Stimulated activated CD4-positive, alpha-beta T cell treated with anti-CD3 and anti-CD28 coated beads, Interleukin-15, amount 100 ng/mL, for 48 hours (primary cell): ENCODE measurements around the gene ZNF284.

Experiments used
- DNase-seq, 2 donors: peaks; one replicate each; pipeline ENCODE4 v3.0.0-alpha.2; 2020; ENCODE audit warnings: low read depth in 2 of 2

Gene ZNF284

GRCh38 chr19:44071824-44072542 is at the start of gene ZNF284:
TSS of gene ZNF284 (plus strand) at chr19:44072159. CDS start at chr19:44076390, 4,231 bp downstream.
- peak; percentile 68 to 81 for DNase-seq

- DNase-seq, result no peak
Measured at GRCh38 chr19:44024900-44025216, 47.1 kb upstream of the ZNF284 start.

GRCh38 chr19:44025217-44025936 is 46.6 kb upstream of the ZNF284 start, which contains the start of gene ZNF222:
TSS of gene ZNF222 (plus strand) at chr19:44025379. CDS start at chr19:44025437, 58 bp downstream.
- peak; percentile 63 to 78 for DNase-seq

GRCh38 chr19:44026622-44027021 is 45.3 kb upstream of the ZNF284 start:
- no peak for DNase-seq

GRCh38 chr19:44032001-44032610 is 39.9 kb upstream of the ZNF284 start:
- no peak for DNase-seq

- DNase-seq, result no peak
Measured at GRCh38 chr19:44042147-44042546, 29.8 kb upstream of the ZNF284 start.

GRCh38 chr19:44050740-44051649 is 21.0 kb upstream of the ZNF284 start:
- peak; percentile 4 to 5 for DNase-seq

GRCh38 chr19:44051650-44052402 is 20.1 kb upstream of the ZNF284 start, which contains the start of gene ZNF223:
TSS of gene ZNF223 (plus strand) at chr19:44052036. CDS start at chr19:44055177, 3,141 bp downstream.
- peak; percentile 14 to 23 for DNase-seq

GRCh38 chr19:44055870-44056269 is 16.1 kb upstream of the ZNF284 start:
- DNase-seq, result no peak

GRCh38 chr19:44059229-44059628 is 12.7 kb upstream of the ZNF284 start:
- no peak for DNase-seq

GRCh38 chr19:44061038-44061437 is 10.9 kb upstream of the ZNF284 start:
- DNase-seq, result no peak

- DNase-seq, result no peak
Measured at GRCh38 chr19:44066305-44066704, 5.7 kb upstream of the ZNF284 start.

GRCh38 chr19:44069415-44069814 is 2.5 kb upstream of the ZNF284 start:
- no peak for DNase-seq

- DNase-seq, result no peak
Measured at GRCh38 chr19:44072543-44073401, 813 bp downstream of the ZNF284 start.

- DNase-seq, result no peak
Measured at GRCh38 chr19:44076325-44076724, 4.4 kb downstream of the ZNF284 start.

- DNase-seq, result no peak
Measured at GRCh38 chr19:44092108-44092507, 20.1 kb downstream of the ZNF284 start.

GRCh38 chr19:44093931-44094765 is 22.2 kb downstream of the ZNF284 start, which contains the start of gene ZNF224:
TSS of gene ZNF224 (plus strand) at chr19:44094361. CDS start at chr19:44097874, 3,513 bp downstream.
- peak; percentile 76 to 82 for DNase-seq

GRCh38 chr19:44107751-44108150 is 35.8 kb downstream of the ZNF284 start:
- no peak for DNase-seq

- no peak for DNase-seq
Measured at GRCh38 chr19:44109458-44109857, 37.5 kb downstream of the ZNF284 start.
